Activated T-helper 17 cell treated with anti-CD3 and anti-CD28 coated beads, Interleukin-2, amount 50 U/mL, for 72 hours (primary cell): Measurements from ENCODE around the gene FAM193A. TPM values are rescaled to one million over a fixed set of nuclear protein-coding genes. Genes with fewer than 3 reads are reported as not detected.
"Not testable (repeated sequence)": the region's sequence is repeated elsewhere in the genome, so short reads cannot be mapped to it uniquely, and the experiment has no call there.

ENCODE experiments used
- ATAC-seq: fragments of 150-1000 bp; cut with Tn5 transposase; replicated peaks from 2 replicates; pipeline ENCODE4 v1.10.0; 2021; ENCODE audit warnings: mild to moderate bottlenecking, moderate library complexity
- H3K27ac Mint-ChIP-seq: one replicate; pipeline ENCODE4 v1.8.0; 2022; ENCODE audit warnings: mixed read lengths
- H3K27me3 Mint-ChIP-seq: one replicate; pipeline ENCODE4 v1.8.0; 2022; ENCODE audit warnings: mixed read lengths
- H3K36me3 Mint-ChIP-seq: one replicate; pipeline ENCODE4 v1.8.0; 2022; ENCODE audit warnings: low read depth, mild to moderate bottlenecking, mixed read lengths
- H3K4me1 Mint-ChIP-seq: one replicate; pipeline ENCODE4 v1.8.0; 2022; ENCODE audit warnings: mixed read lengths
- H3K4me3 Mint-ChIP-seq: one replicate; pipeline ENCODE4 v1.8.0; 2022; ENCODE audit warnings: mild to moderate bottlenecking, mixed read lengths
- H3K9me3 Mint-ChIP-seq: one replicate; pipeline ENCODE4 v1.8.0; 2022; ENCODE audit warnings: mixed read lengths
- total RNA-seq, 2 donors: library from RNA; stranded (reverse); gene quantifications; one replicate each; pipeline ENCODE4 v1.2.3, GENCODE V29; 2022

Gene FAM193A
- total RNA-seq, 2 donors from 2014 or later = 28.9 to 35.3 TPM

DNA sequence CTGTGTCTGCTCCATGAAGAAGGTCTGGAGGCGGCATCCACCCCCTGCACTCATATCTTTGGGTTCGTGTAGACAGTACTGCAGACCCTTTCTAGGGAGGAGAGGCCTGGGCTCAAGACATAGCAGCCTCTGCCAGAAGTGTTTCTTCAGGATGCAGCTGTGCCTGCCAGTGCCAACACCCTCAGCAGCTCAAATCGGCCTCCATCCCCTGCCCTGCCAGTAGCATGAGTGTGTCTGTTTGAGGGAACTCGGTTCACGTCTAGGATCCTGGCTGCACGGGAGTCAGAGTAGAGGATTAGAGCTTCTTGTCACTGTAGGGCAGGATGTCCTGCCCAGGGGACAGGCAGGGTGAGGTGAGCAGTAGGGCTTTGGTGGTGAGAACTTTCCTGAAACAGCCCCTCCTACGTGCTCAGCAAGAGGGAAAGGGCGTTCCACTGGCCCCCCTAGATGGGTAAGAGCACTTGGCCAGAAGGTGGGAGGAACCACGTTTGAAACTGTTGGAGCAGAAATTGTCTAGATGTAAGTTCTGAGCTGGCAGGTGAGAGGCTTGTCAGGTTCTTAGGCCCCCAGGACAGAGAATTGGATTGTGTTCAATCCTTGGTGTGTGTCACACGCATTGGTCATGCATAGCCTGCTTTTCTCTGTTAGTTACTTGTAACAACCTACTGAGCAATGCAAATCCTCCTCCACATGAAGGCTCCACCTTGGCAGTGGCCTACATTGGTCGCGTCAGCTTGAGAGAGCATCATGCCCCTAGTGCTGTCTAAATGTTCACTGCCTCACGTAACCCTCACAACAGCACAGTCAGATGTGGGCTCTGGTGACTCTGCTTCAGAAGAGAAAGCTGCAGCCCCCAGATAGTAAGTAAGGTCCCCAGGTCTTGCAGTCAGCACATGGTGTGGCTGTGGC lies 25.8 kb upstream of the FAM193A start:
- Mint-ChIP-seq H3K4me3 (no peak overlapping the region), H3K9me3 (no peaks in the 10 kb centered on the region), H3K27ac (peak overlapping the region; percentile 41), H3K27me3 (no peaks in the 10 kb centered on the region), H3K4me1 (peaks cover 13% of the 10 kb centered on the region), H3K36me3 (peaks cover 95% of the 10 kb centered on the region)
- no peak for ATAC-seq

DNA sequence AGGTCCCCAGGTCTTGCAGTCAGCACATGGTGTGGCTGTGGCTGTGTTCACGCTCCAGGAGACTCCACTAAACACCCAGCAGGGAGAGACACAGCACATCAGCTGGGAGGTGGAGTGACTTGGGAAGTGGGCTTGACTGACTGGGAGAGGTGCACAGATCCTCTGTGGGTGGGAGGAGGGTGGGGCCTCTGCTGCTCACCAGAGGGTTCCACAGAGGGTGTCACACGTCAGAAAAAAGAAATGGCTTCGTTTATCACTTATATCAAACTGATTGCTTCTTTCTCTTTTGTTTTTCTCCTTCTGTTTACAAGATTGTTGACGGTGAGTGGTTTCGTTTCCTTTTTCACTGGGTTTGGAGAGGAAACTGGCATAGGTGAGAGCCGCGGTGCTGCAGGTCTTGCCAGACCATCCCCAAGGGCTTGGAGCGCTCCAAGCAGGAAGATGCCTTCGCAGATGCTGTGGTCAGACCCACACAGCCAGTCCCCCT lies 24.8 kb upstream of the FAM193A start:
- Mint-ChIP-seq H3K36me3 (peaks cover 95% of the 10 kb centered on the region), H3K27ac (peak overlapping the region; percentile 79)

DNA sequence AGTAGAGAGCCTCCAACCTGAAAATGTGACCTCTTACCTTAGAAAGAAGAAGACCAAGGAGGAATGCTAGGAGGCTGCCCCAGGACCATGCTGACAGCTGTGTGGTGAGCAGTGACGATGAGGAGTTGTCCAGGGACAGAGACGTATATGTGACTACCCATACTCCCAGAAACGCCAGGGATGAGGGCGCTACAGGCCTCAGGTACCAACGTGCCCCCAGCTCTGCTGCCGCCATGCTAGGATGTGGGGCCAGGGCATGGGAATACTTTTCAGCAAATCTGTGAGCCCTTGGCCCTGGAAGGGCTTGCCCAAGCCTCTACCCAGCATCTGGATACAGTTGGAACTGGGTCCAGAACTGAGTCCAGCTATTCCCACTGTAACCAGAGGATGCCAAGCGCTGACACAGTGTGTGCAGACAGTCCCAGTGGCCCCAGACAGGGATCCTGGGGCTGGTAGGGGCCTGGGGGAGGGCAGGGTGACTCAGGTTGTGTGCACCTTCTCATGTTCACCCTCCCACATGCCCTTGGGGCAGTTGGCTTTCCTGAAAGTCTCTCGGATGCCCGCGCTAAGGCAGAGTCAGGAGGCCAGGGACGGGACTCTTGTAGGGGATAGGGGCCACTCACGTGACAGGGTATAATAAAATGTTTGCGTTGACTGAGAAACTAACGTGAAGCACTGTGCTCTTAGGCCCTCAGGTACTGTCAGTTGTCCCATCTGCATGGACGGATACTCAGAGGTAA lies 23.9 kb upstream of the FAM193A start:
- Mint-ChIP-seq H3K27me3 (no peaks in the 10 kb centered on the region), H3K4me3 (no peak overlapping the region), H3K36me3 (peaks cover 95% of the 10 kb centered on the region), H3K27ac (peak overlapping the region; percentile 79), H3K4me1 (peaks cover 5% of the 10 kb centered on the region), H3K9me3 (no peaks in the 10 kb centered on the region)
- ATAC-seq = no peak

More for the DNA sequence above, 24.8 kb upstream of the FAM193A start:
- no peak overlapping the region for H3K4me3 Mint-ChIP-seq
- H3K27me3 Mint-ChIP-seq = no peaks in the 10 kb centered on the region
- H3K9me3 Mint-ChIP-seq = no peaks in the 10 kb centered on the region
- peaks cover 10% of the 10 kb centered on the region for H3K4me1 Mint-ChIP-seq
- no peak for ATAC-seq

DNA sequence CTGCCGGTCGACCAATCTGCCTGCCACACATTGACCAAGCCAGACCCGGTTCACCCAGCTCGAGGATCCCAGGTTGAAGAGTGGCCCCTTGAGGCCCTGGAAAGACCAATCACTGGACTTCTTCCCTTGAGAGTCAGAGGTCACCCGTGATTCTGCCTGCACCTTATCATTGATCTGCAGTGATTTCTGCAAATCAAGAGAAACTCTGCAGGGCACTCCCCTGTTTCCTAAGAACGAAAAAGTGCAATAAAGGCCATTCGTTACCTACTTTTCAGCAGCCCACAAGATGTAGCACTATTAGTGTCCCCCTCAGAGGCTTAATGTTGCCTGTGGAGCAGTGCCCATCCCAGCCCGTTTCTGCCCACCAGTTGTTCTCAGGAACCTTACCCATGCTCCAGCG lies 22.3 kb upstream of the FAM193A start:
- peaks cover 78% of the 10 kb centered on the region for H3K36me3 Mint-ChIP-seq
- not testable (repeated sequence) for H3K9me3 Mint-ChIP-seq, H3K4me1 Mint-ChIP-seq, H3K27me3 Mint-ChIP-seq, ATAC-seq, H3K27ac Mint-ChIP-seq, H3K4me3 Mint-ChIP-seq

DNA sequence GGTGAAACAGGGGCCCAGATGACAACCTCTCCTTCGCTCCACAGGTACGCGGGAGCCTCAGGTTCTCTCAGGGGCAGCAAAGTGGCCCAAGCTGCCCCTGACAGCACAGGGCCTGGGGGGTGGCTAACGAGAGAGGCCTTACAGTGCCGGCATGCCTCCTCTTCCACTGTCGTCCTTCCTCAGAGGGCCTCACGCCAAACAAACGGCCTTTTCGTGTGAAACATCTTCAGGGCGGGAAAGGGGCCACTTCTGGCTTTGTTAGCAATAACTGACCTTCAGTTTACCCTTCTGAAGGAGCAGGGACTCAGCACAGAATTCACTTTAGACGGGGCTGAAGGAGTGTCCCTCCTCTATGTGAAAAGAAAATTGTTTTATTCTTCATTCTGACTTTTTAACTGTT lies 21.5 kb upstream of the FAM193A start:
- H3K36me3 Mint-ChIP-seq = peaks cover 71% of the 10 kb centered on the region
- H3K4me1 Mint-ChIP-seq, H3K9me3 Mint-ChIP-seq, H3K4me3 Mint-ChIP-seq, H3K27ac Mint-ChIP-seq, H3K27me3 Mint-ChIP-seq, ATAC-seq: not testable (repeated sequence)

DNA sequence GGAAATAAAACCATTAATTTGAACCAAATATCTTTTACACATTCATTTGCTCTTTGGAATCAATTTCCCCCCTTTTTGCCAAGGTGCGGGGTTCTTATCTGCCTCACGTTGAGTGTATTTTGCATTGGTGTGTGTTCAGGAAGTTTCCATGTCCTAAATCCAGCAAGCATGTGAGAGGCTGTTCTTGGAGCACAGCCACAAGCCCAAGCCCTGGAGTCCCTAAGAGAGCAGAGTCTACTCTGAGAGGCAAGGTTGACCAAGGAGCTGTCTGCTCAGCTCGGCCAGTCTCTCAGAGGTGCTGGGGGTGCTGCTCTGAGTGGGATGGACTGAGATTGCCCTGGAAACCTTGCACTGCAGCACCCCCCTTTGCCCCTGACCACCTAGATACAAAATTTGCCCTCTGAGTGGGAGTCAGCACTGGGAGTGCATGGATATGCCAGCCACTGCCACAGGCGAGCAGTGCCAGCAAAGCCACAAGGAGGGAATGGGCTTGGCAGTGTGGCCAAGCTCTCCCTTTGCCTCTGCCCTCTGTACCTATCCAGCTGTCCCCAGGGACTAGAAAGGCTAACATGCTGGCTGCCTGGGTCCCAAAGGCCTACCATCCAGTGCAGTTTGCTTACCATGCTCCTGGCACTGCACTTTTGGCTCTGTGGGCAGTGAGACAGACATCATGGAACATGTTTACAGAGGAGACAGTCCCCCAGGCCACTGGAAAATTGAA lies 20.5 kb upstream of the FAM193A start:
- Mint-ChIP-seq H3K27ac (peak overlapping the region; percentile 48), H3K4me1 (peaks cover 5% of the 10 kb centered on the region), H3K36me3 (peaks cover 60% of the 10 kb centered on the region), H3K27me3 (no peaks in the 10 kb centered on the region), H3K9me3 (no peaks in the 10 kb centered on the region), H3K4me3 (no peak overlapping the region)
- no peak for ATAC-seq

DNA sequence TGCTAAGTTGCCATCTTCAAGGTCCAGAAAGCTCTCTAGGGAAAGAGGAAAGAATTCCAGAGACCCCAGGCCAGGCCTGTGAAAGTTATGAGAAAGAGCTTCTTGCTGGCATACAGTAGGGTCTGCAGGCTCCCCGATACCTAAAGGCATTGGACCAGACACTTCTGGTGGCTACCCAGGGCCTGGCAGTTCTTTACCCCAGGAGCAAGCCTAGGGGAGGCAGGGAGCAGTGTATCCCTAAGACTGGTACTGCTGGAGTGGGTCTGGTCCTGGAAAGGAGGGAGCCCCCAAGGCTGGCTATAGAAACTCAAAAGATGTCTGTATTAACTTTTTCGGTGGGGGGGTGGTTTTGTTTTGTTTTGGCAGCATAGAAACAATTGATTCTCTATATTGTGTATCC lies 19.8 kb upstream of the FAM193A start:
- Mint-ChIP-seq H3K27me3 (no peaks in the 10 kb centered on the region), H3K36me3 (peaks cover 58% of the 10 kb centered on the region)

DNA sequence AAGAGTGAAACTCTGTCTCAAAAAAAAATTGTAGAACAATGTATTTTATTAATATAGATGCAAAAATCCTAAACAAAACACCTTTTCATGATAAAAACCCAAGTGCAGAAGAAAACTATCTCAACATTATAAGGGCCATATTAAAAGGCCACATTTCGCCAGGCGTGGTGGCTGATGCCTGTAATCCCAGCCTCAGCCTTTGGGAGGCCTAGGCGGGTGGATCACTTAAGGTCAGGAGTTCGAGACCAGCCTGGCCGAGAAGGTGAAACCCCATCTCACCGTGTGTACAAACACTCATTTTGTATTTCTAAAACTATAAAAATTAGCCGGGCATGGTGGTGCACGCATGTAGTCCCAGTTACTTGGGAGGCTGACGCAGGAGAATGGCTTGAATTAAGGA lies 9.9 kb upstream of the FAM193A start:
- H3K4me1 Mint-ChIP-seq = no peaks in the 10 kb centered on the region
- no peaks in the 10 kb centered on the region for H3K27me3 Mint-ChIP-seq
- ATAC-seq = no peak
- H3K36me3 Mint-ChIP-seq = no peaks in the 10 kb centered on the region
- H3K4me3 Mint-ChIP-seq = no peak overlapping the region
- no peaks in the 10 kb centered on the region for H3K9me3 Mint-ChIP-seq
- H3K27ac Mint-ChIP-seq = no peak overlapping the region

More for the DNA sequence above, 19.8 kb upstream of the FAM193A start:
- no peak for ATAC-seq
- Mint-ChIP-seq H3K9me3 (no peaks in the 10 kb centered on the region), H3K4me3 (no peak overlapping the region), H3K4me1 (peaks cover 5% of the 10 kb centered on the region), H3K27ac (peak overlapping the region; percentile 48)

DNA sequence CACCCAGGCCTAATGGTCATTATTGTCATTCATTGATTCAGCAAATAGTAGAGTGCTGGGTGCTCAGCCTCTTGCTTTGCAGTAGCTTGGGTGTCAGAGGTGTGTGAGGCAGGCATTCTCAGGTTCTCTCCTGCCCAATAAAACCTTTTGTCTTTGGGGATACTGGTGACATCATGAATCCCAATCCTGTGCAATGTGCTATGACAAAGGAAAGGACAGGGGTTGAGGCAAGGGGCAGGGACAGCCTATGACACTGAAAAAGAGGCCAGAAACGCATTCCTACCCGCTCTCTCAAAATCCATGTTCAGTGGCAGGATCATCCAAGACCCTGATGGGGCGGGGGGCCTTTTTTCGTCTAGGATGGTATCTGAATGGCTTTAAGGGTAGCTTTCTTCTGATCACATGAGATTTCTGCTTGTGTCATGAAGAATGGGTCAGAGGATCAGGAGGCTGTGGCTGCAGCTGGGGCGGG lies 1.5 kb upstream of the FAM193A start:
- H3K4me1 Mint-ChIP-seq = no peaks in the 10 kb centered on the region

DNA sequence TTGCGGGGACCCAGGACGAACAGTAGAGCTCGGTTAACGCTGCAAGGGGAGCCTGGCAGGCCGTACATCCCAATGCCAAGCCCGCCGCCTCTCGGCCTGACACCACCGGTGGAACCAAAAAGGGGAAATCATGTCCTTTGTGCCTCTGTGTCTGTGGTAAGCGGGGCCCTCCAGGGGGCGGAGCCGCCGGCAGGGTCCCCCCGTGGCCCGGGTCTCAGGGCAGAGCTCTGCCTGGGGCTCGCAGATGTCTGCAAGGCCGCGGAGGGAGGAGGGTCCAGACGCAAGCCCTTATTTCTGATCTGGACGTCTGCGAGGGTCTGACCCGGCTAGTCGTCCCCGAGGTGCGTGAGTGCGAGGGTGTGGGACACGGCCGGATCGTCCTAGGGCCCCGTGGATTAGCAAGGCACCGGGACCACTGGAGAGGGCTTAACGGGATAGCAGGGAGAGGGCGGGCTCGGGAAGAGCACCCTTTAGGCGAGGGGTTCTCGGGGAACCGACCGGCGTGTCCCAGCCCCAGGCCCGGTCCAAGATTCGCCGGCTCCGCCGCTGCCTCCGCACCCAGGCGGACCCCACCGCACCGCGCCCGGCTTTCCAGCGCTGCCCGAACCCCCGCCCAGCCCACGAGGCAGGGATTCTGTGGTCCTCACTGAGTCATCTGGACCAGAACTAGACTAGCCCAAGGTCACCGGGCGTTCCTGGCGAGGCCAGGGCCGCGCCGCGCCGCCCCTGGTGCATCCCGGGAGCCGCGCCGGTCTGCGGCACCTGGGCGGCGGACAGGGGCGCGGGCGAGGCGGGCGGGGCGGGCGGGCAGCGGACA lies 863 bp upstream of the FAM193A start:
- Mint-ChIP-seq H3K4me3 (peak overlapping the region; percentile 81), H3K27ac (peak overlapping the region; percentile 85), H3K36me3 (peaks cover 14% of the 10 kb centered on the region), H3K9me3 (no peaks in the 10 kb centered on the region), H3K4me1 (no peaks in the 10 kb centered on the region), H3K27me3 (no peaks in the 10 kb centered on the region)
- peak; percentile 38 for ATAC-seq

More for the DNA sequence above, 1.5 kb upstream of the FAM193A start:
- H3K36me3 Mint-ChIP-seq = peaks cover 14% of the 10 kb centered on the region
- peak overlapping the region; percentile 81 for H3K4me3 Mint-ChIP-seq
- H3K27me3 Mint-ChIP-seq = no peaks in the 10 kb centered on the region
- no peaks in the 10 kb centered on the region for H3K9me3 Mint-ChIP-seq
- H3K27ac Mint-ChIP-seq = peak overlapping the region; percentile 85
- ATAC-seq = no peak

DNA sequence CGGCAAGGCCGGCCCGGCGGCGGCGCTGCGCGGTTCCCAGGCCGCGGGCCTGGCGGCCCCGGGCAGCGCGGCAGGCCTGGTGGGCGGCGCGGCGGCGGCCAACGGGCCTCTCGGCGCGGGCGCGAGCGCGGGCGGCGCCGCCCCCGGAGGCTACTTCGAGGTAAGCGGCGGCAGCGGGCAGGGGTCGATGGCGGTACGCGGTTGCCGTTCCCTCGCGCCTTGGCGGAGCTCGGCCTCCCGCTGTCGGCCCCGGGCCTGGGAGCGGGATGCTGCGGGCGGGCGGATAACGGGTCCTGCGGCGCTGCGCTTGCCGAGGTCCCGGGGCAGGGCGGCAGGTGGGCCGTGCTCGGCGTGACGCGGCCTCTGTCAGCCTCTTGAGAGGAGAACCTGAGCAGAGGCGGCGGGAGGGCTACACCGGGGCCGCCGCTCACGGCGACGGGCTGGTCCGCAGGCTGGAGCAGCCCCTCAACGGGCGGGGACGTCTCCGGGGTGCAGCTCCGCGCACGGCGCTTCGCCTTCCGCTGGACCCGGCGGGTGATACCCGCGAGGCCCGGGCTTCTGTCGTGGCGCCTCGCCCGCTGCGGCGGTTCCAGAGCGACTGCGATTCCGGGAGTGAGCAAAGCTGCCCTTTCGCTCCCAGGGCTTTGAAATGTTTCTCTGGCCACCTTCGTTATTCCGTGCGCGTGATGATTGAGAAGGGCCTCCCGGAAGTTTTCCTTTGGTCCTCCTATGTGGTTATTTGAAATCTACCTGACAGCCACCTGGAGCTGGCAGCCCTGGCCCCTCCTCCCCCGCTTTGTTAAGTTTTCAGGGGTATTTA lies 774 bp downstream of the FAM193A start:
- peak; percentile 19 for ATAC-seq
- Mint-ChIP-seq H3K36me3 (peaks cover 14% of the 10 kb centered on the region), H3K27ac (peak overlapping the region; percentile 86), H3K4me3 (peak overlapping the region; percentile 89), H3K9me3 (no peaks in the 10 kb centered on the region), H3K27me3 (no peaks in the 10 kb centered on the region), H3K4me1 (no peaks in the 10 kb centered on the region)

DNA sequence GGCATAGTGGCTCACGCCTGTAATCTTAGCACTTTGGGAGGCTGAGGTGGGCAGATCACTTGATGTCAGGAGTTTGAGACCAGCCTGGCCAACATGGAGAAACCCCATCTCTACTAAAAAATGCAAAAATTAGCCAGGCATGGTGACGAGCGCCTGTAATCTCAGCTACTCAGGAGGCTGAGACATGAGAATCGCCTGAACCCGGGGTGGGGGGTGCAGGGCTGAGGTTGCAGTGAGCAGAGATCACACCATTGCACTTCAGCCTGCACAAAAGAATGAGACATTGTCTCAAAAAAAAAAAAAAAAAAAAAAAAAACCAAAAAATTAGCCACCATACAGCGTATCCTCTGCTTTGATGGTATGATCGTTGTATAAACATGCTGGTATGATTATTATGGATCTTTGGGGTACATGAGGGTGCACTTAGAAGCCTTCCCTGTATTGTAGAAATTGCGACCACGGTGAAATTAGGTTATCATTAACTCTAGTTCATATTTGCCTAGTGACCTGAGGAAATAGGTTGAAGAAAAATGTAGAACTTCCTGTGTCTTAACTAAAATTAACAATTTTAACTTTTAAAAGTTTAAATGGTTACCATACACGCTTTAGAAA lies 7.2 kb downstream of the FAM193A start:
- not testable (repeated sequence) for H3K27ac Mint-ChIP-seq, ATAC-seq, H3K36me3 Mint-ChIP-seq, H3K9me3 Mint-ChIP-seq, H3K4me3 Mint-ChIP-seq, H3K4me1 Mint-ChIP-seq, H3K27me3 Mint-ChIP-seq
